CD4-positive, alpha-beta T cell treated with Interleukin-15 for 1 hour (primary cell): ENCODE measurements around the gene OR6K3.
"Not testable (repeated sequence)": the region's sequence is repeated elsewhere in the genome, so short reads cannot be mapped to it uniquely, and the experiment has no call there.

ENCODE experiments used
- DNase-seq: peaks from one replicate; pipeline ENCODE4 v3.0.0-alpha.2; 2020

The OR6K3 gene, protein sequence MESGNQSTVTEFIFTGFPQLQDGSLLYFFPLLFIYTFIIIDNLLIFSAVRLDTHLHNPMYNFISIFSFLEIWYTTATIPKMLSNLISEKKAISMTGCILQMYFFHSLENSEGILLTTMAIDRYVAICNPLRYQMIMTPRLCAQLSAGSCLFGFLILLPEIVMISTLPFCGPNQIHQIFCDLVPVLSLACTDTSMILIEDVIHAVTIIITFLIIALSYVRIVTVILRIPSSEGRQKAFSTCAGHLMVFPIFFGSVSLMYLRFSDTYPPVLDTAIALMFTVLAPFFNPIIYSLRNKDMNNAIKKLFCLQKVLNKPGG

DNA sequence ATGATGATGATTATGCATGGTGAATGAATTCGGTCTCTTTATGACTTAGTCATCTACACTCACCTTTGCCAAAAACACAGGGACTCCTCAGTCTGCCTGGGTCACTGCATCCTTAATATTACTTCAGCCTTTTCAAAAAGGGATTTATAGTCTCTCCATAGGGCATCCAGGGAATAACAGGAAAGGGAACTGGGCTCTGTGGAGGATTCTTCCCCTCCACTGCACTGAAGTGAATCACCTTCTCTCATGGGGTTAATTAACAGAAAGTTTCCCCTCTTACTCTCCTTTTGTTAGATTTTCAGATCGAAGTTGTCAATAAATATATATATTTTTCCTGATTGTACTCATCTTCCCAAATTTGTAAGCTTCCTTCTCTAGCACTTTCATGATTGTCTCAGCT is at the start of gene OR6K3:
OR6K3 (minus strand) TSS at position 101 of the 400 bp plus-strand sequence. CDS start 2,605 bp downstream, outside the sequence.
- DNase-seq = no peak

DNA sequence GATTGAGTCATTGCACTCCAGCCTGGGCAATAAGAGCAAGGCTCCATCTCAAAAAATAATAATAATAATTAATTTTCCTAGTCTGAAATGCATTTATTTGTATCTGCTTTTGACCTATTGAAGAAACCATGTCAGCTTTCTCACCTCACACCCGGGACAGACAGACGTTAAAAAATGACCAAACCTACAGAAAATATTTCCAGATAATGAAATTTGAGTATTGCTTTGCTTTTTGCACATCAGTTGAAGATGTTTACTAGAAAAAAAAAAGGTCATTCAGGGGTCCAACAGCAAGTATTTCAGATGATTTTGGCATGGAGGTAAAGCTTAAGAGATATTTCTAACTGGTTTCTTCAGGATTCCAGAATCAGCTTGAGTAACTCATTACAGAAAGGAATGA is 33.9 kb upstream of the OR6K3 start, which contains the start of gene OR6K6:
OR6K6 (plus strand) TSS at position 301 of the 400 bp plus-strand sequence. CDS start 168 bp downstream, outside the sequence.
- no peak for DNase-seq

DNA sequence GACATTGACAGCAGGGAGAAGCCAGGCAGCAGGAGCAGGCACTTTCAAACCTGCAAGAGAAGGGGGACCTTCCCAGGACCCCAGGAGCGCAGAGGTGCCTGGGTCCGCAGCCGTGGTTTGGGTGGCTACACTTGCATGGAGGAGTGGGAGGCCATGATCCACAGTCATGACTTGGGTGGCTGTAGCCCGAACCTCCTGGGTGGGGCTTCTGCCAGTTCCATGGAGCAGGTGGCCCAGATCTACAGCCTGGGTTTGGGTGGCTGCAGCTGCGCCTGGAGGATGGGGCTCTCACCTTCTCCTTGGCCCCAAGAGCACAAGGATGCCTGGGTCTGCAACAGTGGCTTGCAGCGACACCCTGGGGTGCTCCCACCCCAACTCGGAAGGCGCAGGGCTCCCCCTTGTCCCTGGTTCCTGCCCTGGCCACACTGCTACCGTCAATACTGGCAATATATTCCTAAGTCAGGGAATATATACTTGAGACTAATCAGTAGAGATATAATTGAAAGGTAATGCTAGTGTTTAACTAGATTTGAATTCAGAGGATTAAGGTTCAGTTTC is 31.7 kb upstream of the OR6K3 start:
- no peak for DNase-seq

DNA sequence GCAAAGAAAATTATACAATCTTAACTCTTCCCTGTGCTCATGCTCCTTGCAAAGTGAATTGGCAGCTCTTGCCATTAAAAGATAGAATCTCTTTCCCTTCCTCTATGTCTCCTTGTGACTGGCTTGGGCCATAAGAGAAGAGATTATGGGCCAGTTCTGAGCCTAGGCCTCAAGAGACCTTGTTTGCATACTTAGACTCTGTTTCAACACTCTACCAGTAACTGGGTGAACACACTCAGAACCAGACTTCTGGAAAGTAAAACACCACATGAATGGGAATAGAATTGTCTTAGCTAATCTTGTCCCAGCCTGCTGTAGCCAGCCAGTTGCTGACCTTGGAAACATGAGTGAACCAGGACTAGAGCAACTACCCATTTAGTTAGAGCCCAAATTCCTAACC is 15.3 kb upstream of the OR6K3 start:
- no peak for DNase-seq

DNA sequence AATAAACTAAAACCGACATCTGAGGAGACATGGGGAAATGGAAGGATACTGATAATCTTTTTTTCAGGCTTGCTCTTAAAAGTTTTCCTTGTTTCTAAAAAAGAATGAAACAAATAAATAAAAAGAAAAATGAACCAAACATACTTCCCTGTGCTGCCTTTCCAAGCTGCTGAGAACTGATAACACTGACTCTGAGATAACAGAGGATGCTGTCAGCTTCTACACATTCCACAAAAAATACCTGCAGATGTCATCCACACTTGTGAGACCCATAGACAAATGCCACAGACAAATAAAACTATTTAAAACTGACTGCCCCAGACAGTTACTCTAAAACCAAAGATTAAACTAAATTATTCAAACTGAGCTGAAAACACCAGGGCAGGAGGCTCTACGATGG is 12.0 kb upstream of the OR6K3 start:
- DNase-seq = no peak

DNA sequence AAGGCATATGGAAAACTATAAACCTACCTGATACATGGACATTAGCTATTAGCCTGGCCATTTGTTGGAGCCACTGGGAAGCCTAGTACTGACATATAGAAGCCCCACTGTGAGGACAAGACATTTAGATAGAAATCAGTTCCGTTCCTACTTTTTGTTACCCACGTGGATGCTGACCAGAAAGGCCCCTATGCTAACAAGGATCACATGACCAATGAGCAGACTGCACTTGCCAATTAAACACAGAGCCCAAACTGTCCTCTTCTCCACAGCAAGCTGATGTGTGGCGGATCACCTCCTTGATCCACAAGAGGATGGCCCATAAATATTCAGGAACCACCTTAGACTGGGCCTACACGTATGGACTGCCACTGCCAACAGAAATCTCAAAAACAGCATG is 11.2 kb upstream of the OR6K3 start:
- DNase-seq = no peak

DNA sequence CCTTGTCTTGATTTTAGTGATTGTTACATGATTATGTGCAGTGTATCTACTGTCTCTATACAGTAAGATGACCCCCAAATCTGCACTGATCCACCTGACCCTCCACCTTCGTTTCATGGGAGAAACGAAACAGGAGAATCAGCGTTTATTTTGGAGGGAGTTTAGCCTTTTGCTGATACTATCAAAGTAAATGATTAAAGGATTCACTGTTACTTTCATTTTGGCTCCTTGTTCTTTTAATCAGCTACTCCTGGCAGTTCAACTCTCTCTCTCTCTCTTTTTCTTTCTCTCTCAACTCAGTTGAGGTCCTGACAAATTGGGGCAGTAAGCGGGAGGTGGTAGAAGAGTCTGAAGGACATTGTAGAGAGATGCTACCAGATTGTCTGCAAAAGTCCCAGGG is 9.9 kb upstream of the OR6K3 start:
- no peak for DNase-seq

DNA sequence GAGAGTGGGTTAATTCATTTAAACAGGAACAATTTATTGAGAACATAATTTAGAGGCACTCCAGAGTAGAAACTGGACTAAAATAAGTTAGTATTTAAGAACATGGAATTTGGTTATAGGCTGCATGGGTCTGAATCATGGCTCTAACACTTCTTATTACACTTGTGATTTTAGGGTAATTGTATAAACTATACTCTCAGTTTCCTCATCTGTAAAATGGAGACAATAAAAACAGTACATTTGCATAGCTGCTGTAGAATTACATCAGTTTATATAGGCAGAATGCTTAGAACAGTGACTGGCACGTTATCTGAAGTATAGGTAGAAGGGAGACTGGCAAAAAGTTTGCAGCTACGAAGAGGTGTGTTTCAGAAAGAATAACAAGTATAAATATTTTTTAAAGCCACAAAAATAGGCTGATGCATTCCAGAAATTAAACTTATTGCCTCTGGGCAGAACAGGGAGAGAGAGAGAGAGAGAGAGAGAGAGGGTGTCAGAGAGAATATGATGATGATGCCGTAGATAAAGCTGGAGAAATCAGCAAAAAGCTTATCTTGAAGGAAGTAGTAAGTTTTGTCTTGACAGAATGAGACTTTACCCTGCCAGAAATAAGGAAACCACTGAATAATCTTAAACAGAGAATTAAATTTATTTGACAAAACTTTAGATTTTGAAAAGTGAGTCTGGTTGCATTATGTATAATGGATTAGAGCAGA is 8.1 kb upstream of the OR6K3 start:
- DNase-seq = no peak

DNA sequence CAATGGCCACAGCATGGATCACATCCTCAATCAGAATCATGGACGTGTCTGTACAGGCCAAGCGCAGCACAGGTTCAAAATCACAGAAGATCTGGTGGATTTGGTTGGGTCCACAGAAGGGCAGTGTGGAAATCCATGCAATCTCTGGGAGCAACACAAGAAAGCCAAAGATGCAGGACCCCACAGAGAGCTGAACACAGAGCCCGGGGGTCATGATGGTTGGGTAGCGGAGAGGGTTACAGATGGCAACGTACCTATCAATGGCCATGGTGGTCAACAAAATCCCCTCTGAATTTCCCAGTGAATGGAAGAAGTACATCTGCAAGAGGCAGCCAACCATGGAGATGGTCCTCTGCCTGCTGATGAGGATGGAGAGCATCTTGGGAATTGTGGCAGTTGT is 3.9 kb upstream of the OR6K3 start:
- DNase-seq = no peak

DNA sequence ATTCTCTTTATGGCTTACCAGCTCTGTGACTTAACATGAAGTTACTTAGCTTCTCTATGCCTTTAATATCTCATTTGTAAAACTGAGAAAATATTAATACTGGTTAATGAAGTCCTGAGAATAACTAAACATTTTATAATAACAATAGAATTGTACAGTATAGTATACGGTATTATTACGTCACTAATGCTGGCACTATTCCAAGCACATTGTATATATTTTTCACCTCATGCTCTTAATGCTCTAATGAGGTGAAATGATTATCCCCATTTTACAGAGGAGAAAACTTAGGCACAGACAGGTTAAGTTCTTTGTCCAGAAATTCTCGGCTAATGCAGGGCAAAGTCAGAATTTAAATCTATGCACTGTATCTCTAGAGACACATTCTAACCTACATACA is 856 bp downstream of the OR6K3 start:
- no peak for DNase-seq

DNA sequence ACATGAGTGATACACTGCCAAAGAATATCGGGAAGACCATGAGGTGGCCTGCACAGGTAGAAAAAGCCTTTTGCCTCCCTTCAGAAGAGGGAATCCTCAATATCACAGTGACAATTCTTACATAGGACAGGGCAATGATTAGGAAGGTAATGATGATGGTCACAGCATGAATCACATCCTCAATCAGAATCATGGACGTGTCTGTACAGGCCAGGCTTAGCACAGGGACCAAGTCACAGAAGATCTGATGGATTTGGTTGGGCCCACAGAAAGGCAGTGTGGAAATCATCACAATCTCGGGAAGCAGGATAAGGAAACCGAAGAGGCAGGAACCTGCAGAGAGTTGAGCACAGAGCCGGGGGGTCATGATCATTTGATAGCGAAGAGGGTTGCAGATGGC is 3.2 kb downstream of the OR6K3 start:
- no peak for DNase-seq

DNA sequence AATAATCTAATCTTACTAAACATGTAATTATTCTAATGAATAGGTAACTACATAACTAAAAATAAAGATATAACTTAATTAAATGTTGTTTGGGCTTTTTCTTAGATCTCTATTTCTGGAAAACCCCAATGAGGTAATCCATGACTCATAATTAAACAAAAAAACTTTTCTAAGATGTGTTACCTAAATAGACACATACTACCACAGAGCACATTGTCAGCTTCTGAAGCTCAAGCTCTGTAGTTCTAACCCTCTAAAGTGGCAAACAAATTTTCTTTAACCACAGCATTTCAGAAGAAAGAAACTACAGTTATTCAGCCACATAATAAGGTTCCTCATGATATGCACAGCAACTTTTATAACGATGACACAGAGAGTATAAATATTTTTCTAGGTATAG is 4.2 kb downstream of the OR6K3 start:
- DNase-seq = no peak

DNA sequence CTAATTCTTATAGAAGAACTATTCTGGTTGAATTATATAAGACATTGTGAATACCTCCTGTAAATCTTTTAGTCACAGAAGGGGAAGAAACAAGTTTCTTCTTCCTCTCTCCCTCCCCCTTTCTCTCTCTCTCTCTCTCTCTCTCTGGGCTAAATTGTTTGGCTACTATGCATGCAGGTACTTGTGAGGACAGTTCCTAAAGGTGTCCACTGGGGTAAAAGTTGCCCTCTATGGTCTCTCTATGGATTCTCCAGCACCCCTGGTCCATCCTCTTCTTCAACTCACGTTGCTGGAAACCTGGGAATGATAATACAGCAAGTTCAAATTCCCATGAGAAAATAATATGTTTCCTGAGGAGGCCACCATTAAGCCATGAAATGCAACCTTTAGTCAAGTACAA is 5.8 kb downstream of the OR6K3 start:
- DNase-seq = no peak

DNA sequence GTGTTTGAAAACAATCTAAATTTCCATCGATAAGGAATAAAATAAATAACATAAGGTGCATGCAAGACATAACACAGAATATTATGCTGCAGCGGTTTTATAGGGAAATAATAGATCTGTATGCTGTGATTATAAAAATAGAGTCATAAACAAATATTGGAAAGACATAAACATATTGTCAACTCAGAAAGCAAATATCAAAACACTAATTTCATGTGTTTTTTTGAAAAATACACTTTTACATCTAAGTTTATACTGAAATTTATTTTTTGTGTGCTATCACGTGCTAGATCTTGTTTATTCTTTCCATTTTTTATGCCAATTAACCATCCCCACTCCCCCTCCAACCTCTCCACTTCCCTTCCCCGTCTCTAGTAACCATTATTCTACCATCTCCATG is 9.4 kb downstream of the OR6K3 start:
- no peak for DNase-seq

DNA sequence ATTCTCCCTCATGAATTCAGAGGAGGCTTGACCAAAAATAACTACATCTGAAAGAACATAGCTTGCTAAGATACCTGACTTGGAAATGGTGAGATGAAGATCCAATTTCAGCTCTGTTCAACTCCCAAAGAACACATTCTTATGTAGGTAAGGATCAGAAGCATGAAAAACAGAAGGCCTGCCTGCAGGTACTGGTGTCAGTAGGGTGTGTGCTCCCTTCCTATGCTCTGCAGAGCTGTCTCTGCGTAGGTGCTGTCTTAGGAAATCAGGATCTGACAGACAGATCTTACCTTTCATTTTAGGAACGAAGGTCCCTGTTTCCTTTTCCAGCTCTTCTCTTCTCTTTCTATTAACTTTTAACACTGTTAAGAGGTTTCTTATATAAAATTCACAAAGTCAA is 14.4 kb downstream of the OR6K3 start:
- no peak for DNase-seq

DNA sequence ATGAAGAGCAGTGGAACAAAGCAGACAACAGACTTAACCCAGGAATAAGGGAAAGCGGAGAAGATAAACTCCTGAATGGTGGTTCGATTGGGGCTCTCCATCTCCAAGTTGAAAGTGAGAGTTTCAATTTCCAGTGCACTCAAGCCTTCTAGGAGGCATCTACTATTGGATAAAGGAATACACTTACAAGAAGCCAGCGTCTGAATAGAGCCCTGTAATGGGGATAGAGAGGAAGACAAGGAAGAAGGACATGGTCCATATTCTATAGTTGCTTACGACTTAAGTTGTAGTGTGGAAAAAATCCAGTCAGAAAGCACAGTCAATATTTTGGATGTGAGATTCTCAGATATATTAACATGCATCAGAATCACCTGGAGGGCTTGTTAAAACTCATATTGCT is 20.0 kb downstream of the OR6K3 start, which contains the start of gene OR6K2:
OR6K2 (minus strand) TSS at position 101 of the 400 bp plus-strand sequence; CDS start at position 101, 0 bp downstream.
- no peak for DNase-seq

DNA sequence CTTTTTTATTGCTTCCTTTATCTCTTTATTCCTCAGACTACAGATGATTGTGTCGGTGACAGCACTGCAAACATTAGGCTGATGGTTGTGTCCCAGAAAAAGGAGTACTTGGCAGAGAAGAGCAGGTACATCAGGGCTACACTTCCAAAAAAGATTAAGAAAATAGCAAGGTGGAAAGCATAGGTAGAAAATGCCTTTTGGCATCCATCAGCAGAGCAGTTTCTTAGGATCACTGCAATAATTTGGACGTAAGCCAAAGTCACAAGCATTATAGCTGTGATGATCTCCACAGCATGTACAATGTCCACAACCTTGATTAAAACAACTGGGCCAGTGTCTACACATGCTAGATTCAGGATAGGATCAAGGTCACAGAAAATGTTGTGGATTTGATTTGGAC is 25.9 kb downstream of the OR6K3 start:
- DNase-seq = no peak

DNA sequence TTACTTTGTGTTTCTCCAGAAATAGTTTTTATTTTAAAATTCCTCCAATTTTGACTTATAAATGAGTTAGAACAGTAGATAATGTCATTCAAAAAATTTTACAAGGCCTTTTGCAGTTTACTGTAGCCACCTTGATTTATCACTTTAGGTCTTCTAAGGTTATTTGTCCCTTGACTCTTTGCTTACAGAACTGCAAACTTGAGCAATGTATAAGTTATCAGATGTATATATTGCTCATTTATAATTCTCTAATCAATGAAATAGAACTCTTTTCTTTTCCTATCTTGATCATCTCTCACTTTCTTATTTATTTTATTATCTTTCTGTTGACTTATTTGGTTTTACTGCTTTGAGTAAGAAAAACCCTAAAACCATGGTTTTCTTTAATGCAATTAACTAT is 28.2 kb downstream of the OR6K3 start:
- no peak for DNase-seq

DNA sequence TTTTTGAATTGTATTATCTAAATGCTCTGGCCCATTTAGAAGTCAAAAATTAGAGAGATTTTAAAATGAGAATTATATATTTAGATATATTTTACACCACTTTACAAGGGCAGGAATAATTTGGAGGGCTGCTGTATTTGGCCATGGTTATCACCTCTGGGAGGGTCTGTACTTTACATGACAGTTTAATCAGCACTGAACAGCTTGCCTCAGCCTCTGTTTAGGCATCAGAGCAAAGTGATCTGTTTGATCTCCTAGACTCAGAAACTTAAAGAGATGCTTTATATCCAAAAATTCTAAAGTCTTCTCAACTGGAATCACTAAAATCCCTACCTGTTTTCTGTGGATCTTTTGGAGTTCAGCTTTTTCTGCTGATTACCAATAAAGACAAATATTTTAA is 28.6 kb downstream of the OR6K3 start:
- no peak for DNase-seq

DNA sequence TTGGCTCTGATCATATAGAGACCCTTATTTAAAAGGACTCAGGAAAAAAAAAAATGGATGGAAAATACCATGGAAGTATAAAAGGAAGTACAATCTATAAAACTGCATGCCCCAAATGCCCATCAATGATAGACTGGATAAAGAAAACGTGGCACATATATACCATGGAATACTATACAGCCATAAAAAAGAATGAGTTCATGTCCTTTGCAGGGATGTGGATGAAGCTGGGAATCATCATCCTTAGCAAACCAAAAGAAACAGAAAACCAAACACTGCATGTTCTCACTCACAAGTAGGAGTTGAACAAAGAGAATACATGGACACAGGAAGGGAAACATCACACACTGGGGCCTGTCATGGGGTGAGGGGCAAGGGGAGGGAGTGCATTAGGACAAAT is 29.4 kb downstream of the OR6K3 start:
- DNase-seq = not testable (repeated sequence)

DNA sequence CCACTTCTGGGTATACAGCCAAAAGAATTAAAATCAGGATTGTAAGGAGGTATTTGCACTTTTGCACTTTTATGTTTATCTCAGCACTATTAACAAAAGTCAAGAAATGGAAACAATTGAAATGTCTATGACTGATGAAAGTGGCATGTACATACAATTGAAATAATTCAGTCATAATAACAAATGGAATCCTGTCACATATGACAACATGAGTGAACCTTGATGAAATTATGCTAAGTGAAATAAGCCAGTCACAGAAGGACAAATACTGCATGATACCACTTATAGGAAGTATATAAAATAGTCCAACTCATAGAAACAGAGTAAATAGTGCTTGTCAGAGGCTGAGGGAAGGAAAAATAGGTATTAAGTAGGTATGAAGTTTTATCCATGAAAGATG is 30.6 kb downstream of the OR6K3 start:
- DNase-seq = no peak

DNA sequence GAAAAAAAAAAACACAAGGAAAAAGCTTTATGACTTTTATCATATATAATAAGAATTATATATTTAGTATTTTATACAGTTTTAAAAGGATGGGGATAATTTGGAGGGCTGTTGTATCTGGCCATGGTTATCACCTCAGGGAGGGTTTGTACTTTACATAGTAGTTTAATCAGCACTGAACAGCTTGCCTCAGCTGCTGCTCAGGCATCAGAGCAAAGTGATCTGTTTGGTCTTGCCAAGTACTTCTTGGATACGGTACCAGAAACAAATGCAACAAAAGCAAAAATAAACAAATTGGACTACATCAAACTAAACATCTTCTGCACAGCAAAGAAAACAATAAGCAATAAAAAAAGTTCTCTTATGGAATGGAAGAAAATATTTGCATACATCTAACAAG is 31.4 kb downstream of the OR6K3 start:
- DNase-seq = no peak

DNA sequence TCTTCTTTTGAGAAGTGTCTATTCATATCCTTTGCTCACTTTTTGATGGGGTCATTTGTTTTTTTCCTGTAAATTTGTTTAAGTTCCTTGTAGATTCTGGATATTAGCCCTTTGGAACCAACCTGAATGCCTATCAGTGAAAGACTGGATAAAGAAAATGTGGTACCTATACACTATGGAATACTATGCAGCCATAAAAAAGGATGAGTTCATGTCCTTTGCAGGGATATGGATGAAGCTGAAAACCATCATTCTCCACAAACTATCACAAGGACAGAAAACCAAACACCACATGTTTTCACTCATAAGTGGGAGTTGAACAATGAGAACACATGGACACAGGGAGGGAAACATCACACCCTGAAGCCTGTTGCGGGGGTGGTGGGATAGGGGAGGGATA is 32.2 kb downstream of the OR6K3 start:
- not testable (repeated sequence) for DNase-seq

DNA sequence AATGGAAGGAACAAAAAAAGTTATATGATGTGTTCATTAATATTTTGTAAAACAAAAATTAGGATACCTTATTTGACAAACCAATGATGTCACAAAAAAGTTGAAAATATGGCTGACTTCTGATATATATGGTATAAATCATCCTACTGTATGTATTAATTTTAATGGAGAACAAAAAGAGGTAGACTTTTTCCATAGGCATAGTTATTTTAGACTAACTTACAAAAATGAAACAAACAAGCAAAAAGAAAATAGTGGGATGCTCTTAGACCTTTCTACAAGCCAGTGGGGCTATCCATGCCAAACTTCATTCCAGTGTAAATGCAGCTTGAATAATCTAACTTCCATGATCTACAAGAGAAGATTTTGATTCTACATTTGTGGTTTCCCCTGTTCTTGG is 33.5 kb downstream of the OR6K3 start:
- no peak for DNase-seq
